GM21717 (cell line): ENCODE measurements around the gene TMPRSS5.
"Not testable (repeated sequence)": the region's sequence is repeated elsewhere in the genome, so short reads cannot be mapped to it uniquely, and the experiment has no call there.

Experiments
- ATAC-seq: cut with Tn5 transposase; IDR thresholded peaks from one replicate; pipeline ENCODE4 v1.9.1; 2021; ENCODE audit warnings: mild to moderate bottlenecking, moderate library complexity; ENCODE audit not compliant: unreplicated experiment

The TMPRSS5 gene

DNA sequence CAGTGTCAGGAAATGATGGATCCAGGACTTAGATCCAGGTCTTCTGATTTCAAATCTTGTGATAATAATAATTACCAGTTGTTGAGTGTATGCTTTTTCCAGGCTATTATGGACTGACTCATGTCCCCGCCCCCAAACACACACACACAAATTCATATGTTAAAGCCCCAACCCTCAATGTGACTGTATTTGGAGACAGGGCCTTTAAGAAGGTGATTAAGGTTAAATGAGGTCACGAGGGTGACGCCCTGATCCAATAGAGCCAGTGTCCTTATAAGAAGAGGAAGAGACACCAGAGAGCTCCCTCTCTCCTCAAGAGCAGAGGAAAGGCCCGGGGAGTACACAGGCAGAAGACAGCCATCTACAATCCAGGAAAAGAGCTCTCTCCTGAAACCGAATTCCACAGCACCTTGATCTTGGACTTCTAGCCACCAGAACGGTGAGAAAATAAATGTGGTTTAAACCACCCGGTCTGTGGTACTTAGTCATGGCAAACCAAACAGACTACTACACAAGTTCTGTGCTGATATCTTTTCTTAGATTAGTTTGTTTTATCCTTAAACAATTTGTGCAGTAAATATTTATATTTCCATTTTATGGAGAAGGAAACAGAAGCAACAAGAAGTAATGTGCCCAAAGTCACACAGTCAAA, 8.2 kb downstream of the TMPRSS5 start:
- ATAC-seq, result no peak

DNA sequence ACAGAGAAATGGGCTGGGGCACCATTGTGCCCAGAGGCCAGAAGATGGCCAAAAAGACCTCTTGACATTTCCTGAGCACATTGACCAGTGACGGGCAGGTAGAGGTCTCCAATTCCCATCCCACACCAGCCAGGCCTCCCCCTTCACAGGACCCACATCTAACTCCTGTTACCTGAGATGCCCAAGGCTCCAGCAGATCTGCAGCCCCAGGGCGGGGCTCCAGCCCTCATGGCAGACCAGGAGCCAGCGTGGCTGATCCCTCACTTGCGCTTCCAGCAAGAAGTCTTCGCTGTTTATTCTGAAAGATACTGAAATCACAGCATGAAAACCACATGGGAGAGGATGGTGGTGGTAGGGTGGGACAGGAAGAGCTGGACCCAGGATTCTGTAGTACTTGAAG, 9.0 kb downstream of the TMPRSS5 start:
- ATAC-seq, result no peak

DNA sequence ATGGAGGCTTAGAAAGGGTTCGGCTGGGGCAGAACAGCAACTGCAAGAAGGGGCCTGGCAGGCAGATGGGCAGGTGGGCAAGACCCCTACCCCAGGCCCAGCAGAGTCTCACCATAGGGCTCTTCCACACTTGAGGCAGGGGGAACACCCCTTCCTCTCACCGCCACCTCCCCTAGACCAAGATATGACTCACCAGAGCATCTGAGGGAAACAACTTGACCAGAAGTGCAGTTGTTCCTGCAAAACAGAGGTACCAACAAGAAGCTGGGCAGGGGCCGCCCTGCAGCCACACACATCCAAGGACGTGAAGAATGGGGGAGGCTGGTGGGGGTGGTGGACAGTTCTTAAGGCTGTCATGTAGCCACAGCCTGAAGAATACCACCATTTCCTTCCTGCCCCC, 10.9 kb downstream of the TMPRSS5 start:
- no peak for ATAC-seq

DNA sequence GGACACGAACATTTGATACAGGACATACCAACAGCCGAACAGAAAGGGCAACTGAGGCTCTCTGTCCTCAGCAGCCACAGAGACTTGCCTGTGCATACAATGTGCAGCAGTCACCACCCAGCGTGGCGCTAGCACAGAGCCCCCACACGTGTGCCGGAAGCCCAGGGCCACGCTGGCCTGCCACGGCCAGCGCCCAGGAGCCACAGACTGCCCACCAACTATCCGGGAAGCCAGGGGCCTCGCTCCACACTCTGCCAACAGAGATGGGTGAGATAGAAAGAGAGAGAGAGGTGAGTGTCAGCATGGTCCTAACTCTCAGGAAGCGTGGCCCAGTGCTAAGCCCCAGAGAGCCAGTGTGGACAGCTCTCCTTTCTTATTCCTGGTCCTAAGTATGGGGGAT, 11.7 kb downstream of the TMPRSS5 start:
- ATAC-seq, result no peak

DNA sequence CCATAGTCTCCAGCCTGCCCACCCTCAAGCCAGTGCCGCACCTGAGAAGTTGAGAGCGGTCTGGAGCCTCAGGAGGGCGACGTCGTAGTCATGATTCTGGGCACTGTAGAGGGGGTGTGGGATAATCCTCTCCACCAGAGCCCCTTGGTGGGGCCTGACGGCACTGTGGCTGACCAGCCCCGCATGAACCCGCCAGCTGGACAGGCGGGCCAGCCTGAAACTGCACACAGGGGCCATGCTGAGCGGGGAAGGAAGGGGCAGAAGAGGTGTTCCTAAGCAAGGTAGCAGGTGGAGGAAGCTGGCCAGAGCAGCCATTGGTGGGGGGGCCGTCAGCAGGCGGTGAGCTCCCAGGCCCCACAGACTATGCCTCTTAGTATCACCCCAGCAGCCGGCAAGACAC, 13.1 kb downstream of the TMPRSS5 start:
- ATAC-seq, result no peak

DNA sequence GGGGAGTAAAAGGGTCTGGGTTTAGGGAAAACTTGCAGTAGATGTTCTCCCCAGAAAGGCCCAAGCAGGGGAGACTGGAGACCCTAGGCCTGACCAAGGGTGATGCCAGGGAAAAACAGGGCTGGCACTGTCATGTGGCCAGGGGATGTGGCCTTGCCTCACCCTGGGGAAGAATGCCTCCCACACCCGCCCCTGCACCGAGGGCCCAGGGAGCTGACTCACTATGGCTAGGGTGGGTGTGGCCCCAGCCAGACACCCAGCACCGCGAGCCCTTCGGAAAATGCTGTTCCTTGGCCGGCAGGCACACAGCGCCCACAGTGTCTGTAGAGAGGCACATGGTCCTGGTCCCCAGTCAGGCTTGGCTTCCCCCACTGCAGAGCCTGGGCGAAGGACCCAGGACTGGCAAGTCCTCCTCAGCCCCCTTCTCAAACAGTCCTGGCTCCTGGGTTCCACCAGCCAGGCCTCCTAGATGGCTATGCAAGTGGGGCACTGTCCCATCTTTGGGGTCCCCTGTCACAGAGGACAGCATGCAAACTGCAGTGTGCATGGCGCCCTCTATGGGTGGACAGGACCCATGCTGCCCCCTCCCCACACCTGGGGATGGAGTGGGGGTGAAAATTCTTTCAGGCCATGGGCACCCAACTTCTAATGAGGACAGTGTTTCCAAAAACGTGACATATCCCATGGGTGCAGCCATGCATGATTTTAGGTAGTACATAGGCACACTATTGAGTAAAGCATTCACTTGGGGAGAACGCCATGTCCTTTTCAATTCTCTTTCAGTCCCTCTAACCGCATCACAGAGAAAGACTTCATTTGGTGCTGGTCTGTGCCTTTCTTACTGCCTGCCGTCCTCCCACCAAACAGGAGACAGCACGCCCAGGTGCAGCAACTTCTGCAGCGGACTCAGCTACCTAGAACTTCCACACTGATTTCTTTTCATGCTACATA, 15.2 kb downstream of the TMPRSS5 start:
- ATAC-seq, result no peak

DNA sequence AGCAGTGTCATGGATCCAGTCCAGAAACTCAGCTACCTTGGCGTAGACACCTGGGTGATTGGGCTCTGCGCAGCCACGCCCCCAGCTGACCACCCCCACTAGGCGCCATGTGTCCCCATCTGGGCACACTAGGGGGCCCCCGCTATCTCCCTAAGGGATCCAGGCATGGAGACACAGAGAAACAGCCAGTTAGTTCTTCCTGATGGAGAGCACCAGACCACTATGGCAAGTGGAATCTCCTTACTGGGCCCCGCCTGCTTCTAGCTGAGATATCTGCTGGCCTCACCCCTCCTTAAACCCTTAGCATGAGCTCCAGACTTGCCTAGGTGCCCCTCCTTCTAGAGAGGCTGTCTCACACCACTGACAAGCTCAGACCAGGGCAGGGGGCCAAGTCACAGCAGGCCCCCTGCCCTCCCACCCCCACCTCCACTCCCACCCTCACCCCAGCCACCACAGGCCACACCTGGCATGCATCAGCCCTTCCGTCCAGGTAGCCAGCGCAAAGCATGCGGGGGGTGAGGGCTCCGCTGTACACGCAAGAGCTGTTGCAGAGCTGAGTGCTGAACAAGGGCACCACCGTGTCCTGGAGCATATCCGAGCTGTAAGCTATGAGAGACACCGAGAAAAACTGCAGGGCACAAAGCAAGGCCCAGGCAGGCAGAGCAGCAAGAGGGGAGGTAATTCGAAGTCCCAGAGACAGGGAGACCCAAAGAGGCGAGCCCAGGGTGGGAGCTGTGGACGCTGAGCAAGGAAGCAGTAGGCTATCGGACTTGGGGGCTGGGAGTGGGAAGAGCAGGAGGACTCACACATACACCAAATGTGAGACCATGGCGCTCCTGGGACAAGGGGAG, 16.1 kb downstream of the TMPRSS5 start:
- ATAC-seq, result no peak

DNA sequence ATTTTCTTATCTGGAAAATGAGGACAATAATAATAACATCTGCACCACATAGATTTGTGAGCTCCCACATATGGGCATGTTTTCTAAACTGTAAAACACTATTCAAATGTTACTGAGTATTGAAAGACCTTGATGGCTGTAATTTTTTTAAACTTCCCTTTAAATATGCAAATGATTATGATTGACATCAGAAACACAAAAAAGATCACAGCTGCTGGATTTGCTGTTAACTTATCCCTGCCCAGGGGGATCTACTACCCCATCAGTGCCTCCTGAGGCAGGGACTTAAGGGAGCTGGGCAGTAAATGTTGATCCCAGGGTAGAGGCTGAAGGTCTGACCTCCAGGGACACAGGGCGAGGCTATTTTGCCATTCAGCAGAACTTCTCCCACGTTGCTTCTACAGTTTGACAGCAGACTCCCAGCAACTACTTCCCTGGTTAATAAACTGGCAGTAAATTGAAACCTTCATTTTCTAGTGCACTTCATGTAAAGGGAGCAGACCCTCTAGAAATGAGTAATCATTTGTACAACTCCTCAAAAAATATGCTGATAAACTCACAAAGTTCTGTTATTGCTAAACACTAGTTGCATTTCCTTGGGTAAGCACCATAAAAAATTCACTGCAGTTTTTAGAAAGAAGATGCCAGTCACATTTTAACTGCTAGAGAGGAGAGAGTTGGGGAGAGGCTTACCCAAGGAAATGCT, 20.3 kb downstream of the TMPRSS5 start:
- peak; percentile 48 for ATAC-seq

DNA sequence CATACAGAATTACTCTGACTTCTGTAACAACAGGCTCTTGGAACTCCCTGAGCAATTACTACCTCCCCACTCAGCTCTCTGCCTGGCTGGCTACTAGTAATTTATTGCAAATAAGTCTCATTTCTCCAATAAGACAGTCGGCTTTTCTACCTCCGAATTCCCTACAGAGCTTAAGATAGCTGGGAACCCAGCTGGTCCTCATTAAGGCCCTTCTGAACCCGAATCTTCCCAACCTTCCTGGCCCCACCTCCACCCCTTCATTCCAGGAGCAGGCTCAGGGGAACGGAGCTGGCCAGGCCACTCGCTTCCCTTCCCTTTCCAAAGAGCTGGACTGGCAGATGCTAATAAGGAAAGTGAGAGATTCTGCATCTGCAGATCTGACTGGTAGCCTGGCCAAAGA, 21.6 kb downstream of the TMPRSS5 start:
- no peak for ATAC-seq

DNA sequence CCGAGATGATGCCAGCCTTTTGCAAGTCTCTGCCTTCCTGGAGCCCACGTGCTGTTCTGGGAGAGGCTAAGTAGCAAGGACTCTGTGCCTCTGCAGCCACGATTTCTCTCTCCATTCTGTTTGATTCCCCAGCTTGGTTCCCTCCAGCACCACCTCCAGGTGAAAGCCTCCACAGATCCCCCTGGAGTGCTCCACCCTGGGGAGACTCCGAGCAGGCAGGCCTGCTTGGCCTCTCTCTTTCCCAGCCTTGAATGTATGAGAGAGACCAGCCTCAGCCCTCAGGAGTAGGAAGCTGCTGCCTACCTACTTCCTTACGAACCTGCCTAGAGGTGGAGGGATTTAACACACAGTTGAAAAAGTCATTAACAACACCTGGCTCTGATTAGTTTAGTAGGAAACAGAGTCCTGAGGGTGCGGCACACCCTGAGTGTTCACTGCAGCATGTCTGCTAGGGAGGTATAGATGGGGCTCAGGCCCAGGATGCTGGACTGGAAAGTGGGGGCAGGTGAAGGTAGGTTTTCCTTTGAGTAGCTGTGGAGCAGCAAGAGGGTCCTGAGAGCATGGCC, 22.5 kb downstream of the TMPRSS5 start:
- ATAC-seq, result no peak

DNA sequence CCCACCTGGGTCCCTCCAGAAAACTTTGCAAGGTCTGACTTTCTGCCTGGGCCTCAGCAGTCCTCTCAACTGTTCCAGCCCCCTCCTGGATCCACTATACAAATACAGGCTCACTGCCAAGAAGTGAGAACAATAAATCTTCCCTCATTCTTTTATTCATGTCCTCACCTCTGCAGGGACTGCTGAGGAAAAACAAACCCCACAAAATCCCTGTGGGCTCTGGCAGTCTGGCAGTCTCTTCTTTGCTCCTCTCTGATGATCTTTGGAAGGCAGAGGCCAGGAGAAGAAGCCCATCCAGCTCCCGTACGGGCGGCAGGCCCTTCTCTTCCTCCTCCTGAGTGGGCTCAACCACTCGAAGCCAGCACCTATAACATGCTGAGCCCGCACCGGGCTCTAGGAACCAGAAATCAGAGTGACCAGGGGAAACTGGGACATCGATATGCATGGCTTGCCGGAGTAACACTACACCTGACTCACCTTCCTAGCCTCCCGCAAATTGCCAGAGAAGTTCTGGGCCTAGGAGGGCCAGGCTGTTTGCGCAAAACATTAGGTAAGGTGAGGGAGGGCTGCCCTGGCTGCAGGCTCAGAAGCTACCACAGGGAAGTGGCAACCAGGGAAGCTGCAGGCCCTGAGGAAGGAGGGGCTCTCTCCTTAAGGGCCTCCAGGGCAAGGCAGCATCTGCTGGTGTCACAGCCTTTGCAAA, 24.2 kb downstream of the TMPRSS5 start:
- no peak for ATAC-seq

DNA sequence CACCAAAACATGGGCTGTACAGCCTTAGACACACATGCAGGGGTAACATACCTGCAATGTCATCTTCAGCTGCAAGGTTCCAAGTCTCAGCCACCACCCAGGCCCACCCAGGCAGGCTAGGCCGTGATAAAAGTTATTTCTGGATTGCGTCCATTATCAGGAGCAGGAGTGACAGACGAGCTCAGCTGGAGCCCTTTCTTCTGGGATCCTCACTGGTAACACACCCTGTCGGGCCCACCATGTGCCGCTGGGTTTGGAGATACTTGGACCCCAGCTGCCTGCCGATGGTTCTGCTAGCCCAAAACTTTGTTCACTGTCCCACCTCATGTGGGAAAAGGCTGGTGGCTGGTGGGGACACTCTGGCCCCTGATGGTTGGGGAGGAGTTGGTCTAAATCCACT, 24.8 kb downstream of the TMPRSS5 start:
- no peak for ATAC-seq

DNA sequence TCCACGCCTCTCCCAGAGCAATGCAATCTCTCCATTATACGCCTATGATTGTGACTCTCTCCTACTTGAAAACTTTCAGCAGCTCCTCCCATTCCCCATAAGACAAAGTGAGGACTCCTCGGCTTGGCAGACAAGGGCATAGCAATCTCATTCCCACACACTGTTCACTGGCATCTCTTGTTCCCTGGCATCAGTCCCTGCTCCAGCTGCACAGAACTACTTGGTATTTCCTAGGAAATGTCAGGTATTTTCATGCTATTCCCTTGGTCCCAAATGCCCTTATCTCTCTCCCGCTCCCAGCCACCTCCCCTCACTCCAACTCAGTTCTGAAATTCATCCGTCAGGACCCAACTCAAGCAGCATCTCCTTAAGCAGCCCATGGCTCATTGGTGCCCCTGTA, 28.4 kb downstream of the TMPRSS5 start:
- ATAC-seq, result no peak

DNA sequence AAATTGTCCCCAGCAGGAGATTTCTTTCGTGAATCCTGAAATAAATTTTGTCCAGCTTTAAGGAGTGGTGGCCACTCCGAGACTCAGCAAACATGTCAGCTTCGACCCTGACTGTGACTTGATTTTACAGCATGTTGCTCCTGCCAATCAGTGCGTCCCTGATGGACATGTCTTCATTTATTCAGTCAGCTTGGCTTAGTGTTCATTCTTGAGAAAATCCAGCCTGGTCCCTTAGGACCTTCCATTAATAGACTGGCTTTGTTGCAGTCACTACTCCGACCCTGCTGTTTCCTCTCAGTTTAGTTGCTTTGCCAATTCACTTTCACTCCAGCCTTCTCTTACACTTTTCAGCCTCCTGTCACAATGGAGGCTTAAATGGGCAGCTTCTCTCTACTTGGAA, 30.5 kb downstream of the TMPRSS5 start:
- no peak for ATAC-seq

DNA sequence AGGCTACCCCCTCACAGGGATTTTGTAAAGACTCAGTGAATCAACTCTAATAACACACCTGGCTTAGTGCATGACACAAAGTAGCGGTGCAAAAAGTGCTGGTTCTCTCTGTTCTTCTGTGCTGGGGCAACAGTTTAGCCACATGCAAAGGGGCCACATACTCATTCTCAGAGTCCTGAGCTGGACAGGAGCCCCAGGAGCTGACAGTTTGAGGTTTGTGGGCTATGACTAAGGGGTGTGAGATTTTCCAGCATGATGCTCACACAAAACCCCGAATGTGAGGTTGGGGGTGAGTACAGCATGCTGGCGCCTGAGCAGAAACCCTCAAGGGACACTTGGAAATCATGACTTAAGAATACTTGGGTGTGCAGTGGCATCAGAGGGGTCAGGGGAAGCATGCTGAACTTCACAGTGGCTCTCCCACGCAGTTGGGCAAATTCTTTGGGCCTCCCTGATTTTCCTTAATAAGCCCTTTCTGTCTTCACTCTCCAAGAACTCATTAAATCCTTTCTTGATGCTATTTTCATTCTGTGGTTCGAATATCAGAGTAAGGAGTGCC, 31.0 kb downstream of the TMPRSS5 start:
- ATAC-seq, result peak; percentile 67

DNA sequence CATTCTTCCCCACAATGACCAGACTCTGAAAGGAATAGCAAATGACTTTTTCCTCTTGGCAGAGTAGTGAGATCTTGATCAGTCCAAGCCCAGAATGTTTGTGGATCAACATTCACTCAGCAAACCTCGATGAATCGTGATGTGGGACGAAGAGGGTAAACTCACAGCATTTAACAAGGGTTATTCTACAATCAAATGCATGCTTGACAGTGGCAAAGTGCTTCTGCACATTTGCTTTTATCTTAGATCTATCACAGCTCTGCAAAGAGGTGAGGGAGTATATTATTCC, 31.8 kb downstream of the TMPRSS5 start:
- ATAC-seq, result no peak

DNA sequence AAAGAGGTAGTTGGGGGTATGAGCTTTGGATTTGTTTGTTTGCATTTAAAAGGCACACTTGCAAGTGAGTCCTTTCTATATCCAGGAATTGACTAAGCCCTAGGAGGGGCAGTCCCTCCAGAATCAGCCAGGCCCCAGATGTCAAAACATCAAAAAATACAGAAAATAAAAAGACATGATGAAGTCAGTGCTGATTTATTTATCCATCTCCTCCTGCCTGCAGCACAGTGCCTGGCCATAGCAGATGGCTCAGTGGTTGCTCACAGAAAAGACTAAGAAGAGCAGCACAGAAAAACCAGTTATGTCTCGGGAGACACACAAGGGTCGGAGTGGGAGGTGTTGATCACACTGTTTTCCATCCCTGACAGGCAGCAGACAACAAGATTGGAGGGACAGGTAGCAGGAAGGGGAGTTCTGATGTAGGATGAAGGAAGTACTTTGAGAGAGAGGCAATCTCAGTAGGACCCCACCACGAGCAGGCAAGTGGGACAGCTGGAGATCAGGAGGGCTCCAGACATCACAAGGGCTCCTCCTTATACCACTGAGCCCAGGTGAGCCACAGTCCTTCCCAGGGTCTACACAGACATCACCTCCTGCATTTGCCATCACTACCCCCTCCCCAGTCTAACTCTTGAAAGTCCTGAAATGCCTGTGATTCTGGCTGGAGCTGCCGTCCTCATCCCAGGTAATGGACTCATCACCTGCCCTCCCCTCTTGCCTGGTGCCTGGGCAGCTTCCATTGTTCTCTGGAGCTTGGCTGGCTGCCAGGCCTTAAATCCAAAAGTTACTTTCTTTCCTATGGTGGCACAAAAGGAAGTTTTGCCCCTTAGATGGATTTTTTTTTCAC, 32.3 kb downstream of the TMPRSS5 start:
- no peak for ATAC-seq

DNA sequence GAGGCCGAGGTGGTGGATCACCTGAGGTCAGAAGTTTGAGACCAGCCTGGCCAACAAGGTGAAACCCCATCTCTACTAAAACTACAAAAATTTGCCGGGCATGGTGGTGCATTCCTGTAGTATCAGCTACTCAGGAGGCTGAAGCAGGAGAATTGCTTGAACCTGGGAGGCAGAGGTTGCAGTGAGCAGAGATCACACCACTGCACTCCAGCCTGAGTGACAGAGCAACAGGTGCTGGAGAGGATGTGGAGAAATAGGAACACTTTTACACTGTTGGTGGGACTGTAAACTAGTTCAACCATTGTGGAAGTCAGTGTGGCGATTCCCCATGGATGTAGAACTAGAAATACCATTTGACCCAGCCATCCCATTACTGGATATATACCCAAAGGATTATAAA, 34.2 kb downstream of the TMPRSS5 start:
- not testable (repeated sequence) for ATAC-seq

DNA sequence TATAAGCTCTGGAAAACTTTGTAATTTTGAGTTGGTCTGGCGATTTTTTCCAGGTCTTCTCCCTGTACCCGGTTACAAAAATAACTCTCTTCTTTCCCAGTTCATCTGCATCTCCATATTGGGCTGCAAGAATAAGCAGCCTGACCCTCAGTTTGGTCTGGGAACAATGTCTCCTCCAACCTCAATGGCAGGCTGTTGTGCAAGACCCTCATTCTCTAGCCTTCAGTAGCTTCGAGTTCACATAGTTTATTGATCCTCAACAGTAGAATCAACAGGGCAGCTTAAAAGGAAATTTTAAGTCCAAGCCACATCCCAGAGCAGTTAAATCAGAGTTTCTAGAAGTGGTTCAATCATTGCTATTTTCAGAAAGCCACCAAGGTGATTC, 35.3 kb downstream of the TMPRSS5 start:
- no peak for ATAC-seq
